GM23338 (cell line): Measurements from ENCODE around the gene CCDC61. TPM values are rescaled to one million over a fixed set of nuclear protein-coding genes. Genes with fewer than 3 reads are reported as not detected.

ENCODE experiments used
- ATAC-seq: fragments of 200-7000 bp; cut with Tn5 transposase; 3 replicates; pipeline ENCODE4 v1.9.1; 2020
- DNase-seq: peaks from one replicate; pipeline ENCODE4 v3.0.0-alpha.2; 2015; ENCODE audit warnings: low spot score
- H2AFZ ChIP-seq: fragments of 200-600 bp; sonication (generic); 2 replicates; pipeline ENCODE4 v1.8.0; 2016; ENCODE audit warnings: antibody characterized with exemption, mild to moderate bottlenecking, moderate library complexity
- H3F3A ChIP-seq: fragments of 200-600 bp; sonication (generic); replicated peaks from 2 replicates; pipeline ENCODE4 v1.8.0; 2017; ENCODE audit warnings: antibody characterized with exemption, mixed run types, low read depth
- H3K27ac ChIP-seq: fragments of 200-600 bp; sonication (generic); 2 replicates; pipeline ENCODE4 v1.6.1; 2016; ENCODE audit warnings: low read depth
- H3K27me3 ChIP-seq: fragments of 200-600 bp; sonication (generic); 2 replicates; pipeline ENCODE4 v1.8.0; 2016; ENCODE audit warnings: mild to moderate bottlenecking, mixed run types, moderate library complexity; ENCODE audit not compliant: insufficient read depth
- H3K36me3 ChIP-seq: fragments of 200-600 bp; sonication (generic); 2 replicates; pipeline ENCODE4 v1.8.0; 2016; ENCODE audit warnings: mild to moderate bottlenecking; ENCODE audit not compliant: insufficient read depth
- H3K4me1 ChIP-seq: fragments of 200-600 bp; sonication (generic); 2 replicates; pipeline ENCODE4 v1.8.0; 2016; ENCODE audit warnings: mild to moderate bottlenecking, moderate library complexity; ENCODE audit not compliant: insufficient read depth
- H3K4me2 ChIP-seq: fragments of 200-600 bp; sonication (generic); 2 replicates; pipeline ENCODE4 v1.7.1; 2017; ENCODE audit warnings: mixed run types
- H3K4me3 ChIP-seq: fragments of 200-600 bp; sonication (generic); 2 replicates; pipeline ENCODE4 v1.6.1; 2016; ENCODE audit warnings: mixed run types
- H3K79me2 ChIP-seq: fragments of 200-600 bp; sonication (generic); replicated peaks from 2 replicates; pipeline ENCODE4 v1.8.0; 2017; ENCODE audit warnings: mild to moderate bottlenecking; ENCODE audit not compliant: insufficient read depth
- H3K9me2 ChIP-seq: fragments of 200-600 bp; sonication (generic); 2 replicates; pipeline ENCODE4 v1.8.0; 2017; ENCODE audit not compliant: insufficient read depth
- H4K20me1 ChIP-seq: fragments of 200-600 bp; sonication (generic); replicated peaks from 2 replicates; pipeline ENCODE4 v1.8.0; 2017; ENCODE audit warnings: mild to moderate bottlenecking; ENCODE audit not compliant: insufficient read depth
- H3K27ac Mint-ChIP-seq: 2 replicates; pipeline ENCODE4 v1.8.0; 2020; ENCODE audit warnings: inconsistent platforms, mild to moderate bottlenecking, moderate library complexity, mixed read lengths
- H3K27me3 Mint-ChIP-seq: 3 replicates; pipeline ENCODE4 v1.8.0; 2022; ENCODE audit warnings: low read depth, mild to moderate bottlenecking, moderate library complexity, mixed read lengths, inconsistent platforms; ENCODE audit not compliant: insufficient read depth, poor library complexity
- H3K36me3 Mint-ChIP-seq: 3 replicates; pipeline ENCODE4 v1.8.0; 2021; ENCODE audit warnings: low read depth, mild to moderate bottlenecking, inconsistent platforms, moderate library complexity, mixed read lengths
- H3K4me1 Mint-ChIP-seq: 3 replicates; pipeline ENCODE4 v1.8.0; 2020; ENCODE audit warnings: mild to moderate bottlenecking, inconsistent platforms, mixed read lengths
- H3K4me3 Mint-ChIP-seq: 3 replicates; pipeline ENCODE4 v1.8.0; 2021; ENCODE audit warnings: moderate library complexity, mild to moderate bottlenecking, inconsistent platforms, mixed read lengths
- H3K9me3 Mint-ChIP-seq: 3 replicates; pipeline ENCODE4 v1.8.0; 2020; ENCODE audit warnings: moderate library complexity, mild to moderate bottlenecking, inconsistent platforms, mixed read lengths
- CREB1 ChIP-seq: fragments of 250-450 bp; sonication (Bioruptor Pico); IDR thresholded peaks from 2 replicates; pipeline ENCODE4 v1.5.0; 2020; ENCODE audit warnings: low read depth, mild to moderate bottlenecking, moderate library complexity
- CTCF ChIP-seq, 2 experiments: fragments of 200-600 bp in 1 of 2; sonication (generic) in 1 of 2; conservative IDR thresholded peaks; 2 replicates each; pipeline versions ENCODE4 v1.5.1 to v1.6.1; 2016 to 2017; ENCODE audit warnings: antibody characterized with exemption in 2 of 2, low read depth in 2 of 2, mild to moderate bottlenecking in 2 of 2, moderate library complexity in 1 of 2
- ETS1 ChIP-seq: IDR thresholded peaks from 2 replicates; pipeline ENCODE4 v1.6.1; 2016; ENCODE audit warnings: antibody characterized with exemption
- EZH2phosphoT487 ChIP-seq: fragments of 200-600 bp; sonication (generic); IDR thresholded peaks from one replicate; pipeline ENCODE4 v1.8.1; 2018; ENCODE audit warnings: antibody characterized with exemption; ENCODE audit not compliant: unreplicated experiment
- JUNB ChIP-seq: IDR thresholded peaks from one replicate; pipeline ENCODE4 v1.6.1; 2016; ENCODE audit warnings: antibody characterized with exemption; ENCODE audit not compliant: unreplicated experiment
- NANOG ChIP-seq: IDR thresholded peaks from 2 replicates; pipeline ENCODE4 v1.6.1; 2016; ENCODE audit warnings: antibody characterized with exemption, borderline replicate concordance
- REST ChIP-seq: IDR thresholded peaks from one replicate; pipeline ENCODE4 v1.6.1; 2018; ENCODE audit warnings: antibody characterized with exemption; ENCODE audit not compliant: unreplicated experiment
- STAT1 ChIP-seq: IDR thresholded peaks from one replicate; pipeline ENCODE4 v1.6.1; 2016; ENCODE audit warnings: antibody characterized with exemption; ENCODE audit not compliant: unreplicated experiment
- ZNF114 ChIP-seq: fragments of 250-450 bp; sonication (Bioruptor Pico); IDR thresholded peaks from 2 replicates; pipeline ENCODE4 v1.5.0; 2020; ENCODE audit warnings: mild to moderate bottlenecking, moderate library complexity
- ZNF331 ChIP-seq: fragments of 250-450 bp; sonication (Bioruptor Pico); IDR thresholded peaks from 2 replicates; pipeline ENCODE4 v1.5.0; 2020; ENCODE audit warnings: low read depth, mild to moderate bottlenecking, moderate library complexity
- polyA plus RNA-seq: library from polyadenylated mRNA; unstranded; fragments of >200 nt; fragmentation: Nextera tagmentation; extraction: Ambion mirVana; gene quantifications from 2 replicates; pipeline ENCODE4 v1.2.1, GENCODE V29; 2016
- total RNA-seq: library from RNA; depleted of rRNA; stranded (reverse); fragments of >200 nt; shearing (Covaris generic); gene quantifications from 2 replicates; pipeline ENCODE4 v1.2.3, GENCODE V29; 2014

The CCDC61 gene
- total and polyA plus RNA-seq, 2 experiments from 2014 or later, result 9.8 to 22.4 TPM

- TF ChIP-seq NANOG, result no peak
- no peak for TF ChIP-seq EZH2phosphoT487
- no peak for TF ChIP-seq ZNF114 (CRISPR knock-in tag)
- no peak for TF ChIP-seq STAT1
Observed at GRCh38 chr19:46030812-46031550, 35.7 kb downstream of the CCDC61 start (continued).

- H3K27me3 Mint-ChIP-seq, result peaks cover 9% of the 10 kb centered on the region
- DNase-seq (no peak), ATAC-seq (no peak)
- H3K4me1 ChIP-seq, result no peaks in the 10 kb centered on the region
- peaks cover 5% of the 10 kb centered on the region; the same call in 1 of the 3 replicates for H3K36me3 Mint-ChIP-seq
- H4K20me1 ChIP-seq, result no peaks in the 10 kb centered on the region; the same call in 1 of the 2 replicates
- no peak overlapping the region for H3K4me3 Mint-ChIP-seq
- no peak overlapping the region for H3K27ac ChIP-seq
- H3K36me3 ChIP-seq, result no peaks in the 10 kb centered on the region
- no peaks in the 10 kb centered on the region for H3K9me2 ChIP-seq
- H3K27ac Mint-ChIP-seq, result no peak overlapping the region
- H3F3A ChIP-seq, result no peaks in the 10 kb centered on the region
- H3K4me2 ChIP-seq, result no peak overlapping the region
- H3K4me3 ChIP-seq, result no peak overlapping the region
- no peak overlapping the region for H2AFZ ChIP-seq
- no peaks in the 10 kb centered on the region for H3K79me2 ChIP-seq
- H3K4me1 Mint-ChIP-seq, result no peaks in the 10 kb centered on the region
- H3K9me3 Mint-ChIP-seq, result peaks cover 8% of the 10 kb centered on the region
- H3K27me3 ChIP-seq, result no peaks in the 10 kb centered on the region
- no peak for TF ChIP-seq CREB1 (CRISPR knock-in tag)
- TF ChIP-seq CTCF (conservative IDR thresholded peaks at IDR 0.05; ENCODE audit: low read depth in 2 of 2), result no peak
- TF ChIP-seq ZNF331 (CRISPR knock-in tag), result no peak
- no peak for TF ChIP-seq ETS1
- TF ChIP-seq JUNB, result no peak
- TF ChIP-seq STAT1, result no peak
- no peak for TF ChIP-seq REST
- no peak for TF ChIP-seq NANOG
Observed at GRCh38 chr19:46031781-46032596, 36.7 kb downstream of the CCDC61 start.
